CD4-positive, alpha-beta memory T cell (primary cell): ENCODE results near the gene DAZAP2. TPM values are rescaled to one million over a fixed set of nuclear protein-coding genes. Genes with fewer than 3 reads are reported as not detected.
"Not testable (repeated sequence)": the region's sequence is repeated elsewhere in the genome, so short reads cannot be mapped to it uniquely, and the experiment has no call there.

Experiments used
- CTCF ChIA-PET: fragments of 350-600 bp; sonication (Branson Sonifier 250); formaldehyde crosslinking; loops from one replicate; lab custom pipeline; 2021; ENCODE audit warnings: inconsistent platforms; ENCODE audit not compliant: partially characterized antibody; lab: Charles Lee
- POLR2A ChIA-PET: fragments of 350-600 bp; sonication (Branson Sonifier 250); formaldehyde crosslinking; loops from one replicate; lab custom pipeline; 2021; ENCODE audit not compliant: partially characterized antibody; lab: Charles Lee
- DNase-seq, 5 donors: peaks; one replicate each; pipeline versions ENCODE4 v3.0.0 to v3.0.0-alpha.2; 2020 to 2022; ENCODE audit warnings: mixed read lengths in 1 of 5
- H3K27ac ChIP-seq: one replicate; pipeline ENCODE4 v1.7.0; 2013; ENCODE audit warnings: low read depth, low read length
- H3K27me3 ChIP-seq: 2 replicates; pipeline ENCODE4 v1.7.0; 2013; ENCODE audit warnings: mild to moderate bottlenecking, low read length, moderate library complexity; ENCODE audit not compliant: insufficient read depth
- H3K36me3 ChIP-seq: 2 replicates; pipeline ENCODE4 v1.7.0; 2013; ENCODE audit warnings: mild to moderate bottlenecking, low read length, moderate library complexity; ENCODE audit not compliant: insufficient read depth
- H3K4me1 ChIP-seq: 2 replicates; pipeline ENCODE4 v1.7.0; 2013; ENCODE audit warnings: mild to moderate bottlenecking, low read length, moderate library complexity; ENCODE audit not compliant: insufficient read depth
- H3K4me3 ChIP-seq, 2 donors: one replicate each; pipeline ENCODE4 v1.7.0; 2013; ENCODE audit warnings: low read length in 2 of 2, mild to moderate bottlenecking in 1 of 2
- H3K9me3 ChIP-seq, 2 donors: one replicate each; pipeline ENCODE4 v1.7.0; 2013; ENCODE audit warnings: low read length in 2 of 2, control low read depth in 1 of 2; ENCODE audit not compliant: control insufficient read depth in 1 of 2
- H3K27ac Mint-ChIP-seq, 7 donors: one replicate each; pipeline ENCODE4 v1.8.0; 2020 to 2021; ENCODE audit warnings: mixed read lengths in 7 of 7, mild to moderate bottlenecking in 6 of 7, inconsistent platforms in 3 of 7, moderate library complexity in 3 of 7
- H3K27me3 Mint-ChIP-seq, 2 donors: one replicate each; pipeline ENCODE4 v1.8.0; 2020 to 2021; ENCODE audit warnings: mixed read lengths in 2 of 2
- H3K36me3 Mint-ChIP-seq, 2 donors: one replicate each; pipeline ENCODE4 v1.8.0; 2020 to 2021; ENCODE audit warnings: mixed read lengths in 2 of 2, inconsistent platforms in 1 of 2, mild to moderate bottlenecking in 1 of 2
- H3K4me1 Mint-ChIP-seq, 4 donors: one replicate each; pipeline ENCODE4 v1.8.0; 2020 to 2021; ENCODE audit warnings: mixed read lengths in 4 of 4, mild to moderate bottlenecking in 1 of 4
- H3K4me3 Mint-ChIP-seq, 8 donors: one replicate each; pipeline ENCODE4 v1.8.0; 2020 to 2021; ENCODE audit warnings: mixed read lengths in 8 of 8, mild to moderate bottlenecking in 7 of 8, moderate library complexity in 6 of 8, inconsistent platforms in 3 of 8
- H3K9me3 Mint-ChIP-seq, 8 donors: one replicate each; pipeline ENCODE4 v1.8.0; 2020 to 2021; ENCODE audit warnings: mixed read lengths in 8 of 8, mild to moderate bottlenecking in 5 of 8, inconsistent platforms in 3 of 8, moderate library complexity in 1 of 8
- intact Hi-C: fragments of 100-400 bp; cut with micrococcal nuclease; formaldehyde crosslinking; loops from one replicate; pipeline ENCODE4 v1.15.1; 2023
- polyA plus RNA-seq, 2 donors: library from polyadenylated mRNA; unstranded; fragments of 300-500 nt; fragmentation: Illumina TruSeq; gene quantifications; one replicate each; pipeline ENCODE4 v1.2.3, GENCODE V29; 2021
- total RNA-seq, 2 experiments: library from RNA; stranded (reverse); gene quantifications; one replicate each; pipeline ENCODE4 v1.2.3, GENCODE V29; 2021

DAZAP2 gene
- total and polyA plus RNA-seq, 4 experiments from 2014 or later: 275 to 2,333 (median 804) TPM

DNA sequence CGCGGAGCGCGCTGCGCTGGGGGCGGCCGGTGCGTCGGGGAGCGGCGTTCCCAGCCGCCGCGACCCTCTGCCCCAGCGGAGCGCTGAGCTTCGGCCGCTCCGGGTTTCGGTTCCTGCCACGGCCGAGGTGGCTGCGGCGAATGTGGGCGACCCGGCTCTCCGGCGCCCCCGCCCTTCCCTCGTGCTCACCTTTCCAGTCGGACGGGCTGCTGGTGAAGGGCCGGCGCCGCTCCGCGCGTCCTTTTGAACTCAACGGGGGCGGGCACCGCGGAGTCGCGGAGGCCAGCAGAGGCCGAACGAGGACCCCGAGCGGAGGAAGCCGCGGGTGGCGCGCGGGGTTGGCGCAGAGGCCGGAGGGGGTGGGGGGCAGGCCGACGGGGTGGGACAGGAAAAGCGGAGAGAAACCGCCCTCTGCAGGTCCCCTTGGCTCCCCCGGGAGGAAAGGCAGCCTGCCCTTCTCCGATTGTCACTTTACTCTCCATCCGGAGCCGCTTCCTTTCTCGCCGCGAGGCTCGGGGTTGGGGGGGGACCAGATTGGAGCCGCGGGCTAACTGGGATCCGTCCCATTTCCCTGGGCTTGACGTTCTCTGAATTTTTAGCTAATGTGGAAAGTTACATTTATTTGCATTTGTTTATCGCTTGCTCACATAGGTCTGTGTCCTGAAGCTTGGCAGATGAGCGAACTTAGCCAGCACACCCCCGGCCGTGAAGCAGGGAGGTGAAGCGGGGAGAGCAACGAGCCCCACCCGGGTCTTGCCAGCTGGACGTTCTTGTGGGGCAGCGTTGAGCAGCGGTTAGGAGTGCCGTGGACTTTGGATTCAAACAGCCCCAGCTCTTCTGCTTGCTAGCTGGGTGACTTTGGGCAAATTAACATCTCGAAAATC, 31.7 kb downstream of the DAZAP2 start, which contains the start of gene SMAGP:
Gene SMAGP (minus strand): TSS at position 349 of the 884 bp plus-strand sequence. CDS start 1,137 bp downstream, outside the sequence.
- Histone ChIP-seq H3K9me3 (no peaks in the 10 kb centered on the region), H3K27ac (peak within 1 kb of the TSS; percentile 2), H3K4me1 (peaks cover 20% of the 10 kb centered on the region), H3K4me3 (peak within 1 kb of the TSS; percentile 3 to 57), H3K27me3 (no peaks in the 10 kb centered on the region), H3K36me3 (no peaks in the 10 kb centered on the region)
- POLR2A ChIA-PET: interaction anchor here (0.8 to 2.7 kb wide), 19 partner anchors 8 to 505 kb away, joined by 3 to 60 read pairs (median 4); partner anchors contain the start of genes DAZAP2 and POU6F1
- peaks cover 4 to 9% of the 10 kb centered on the region in 2 donors for H3K36me3 Mint-ChIP-seq
- CTCF ChIA-PET: interaction anchor here (0.7 to 5.6 kb wide), 23 partner anchors 9 to 261 kb away, joined by 3 to 199 read pairs (median 3); partner anchors contain the start of genes DAZAP2 and POU6F1
- peak within 1 kb of the TSS; percentile 88 to 97 (median 96) for H3K4me3 Mint-ChIP-seq
- peak; percentile 36 to 51 (median 38) for DNase-seq
- H3K27me3 Mint-ChIP-seq: no peaks in the 10 kb centered on the region
- intact Hi-C loops: no loop called here
- peaks cover 19 to 38% (median 24%) of the 10 kb centered on the region in 4 donors for H3K4me1 Mint-ChIP-seq
- peak within 1 kb of the TSS; percentile 80 to 95 (median 90) for H3K27ac Mint-ChIP-seq
- no peaks in the 10 kb centered on the region for H3K9me3 Mint-ChIP-seq

DNA sequence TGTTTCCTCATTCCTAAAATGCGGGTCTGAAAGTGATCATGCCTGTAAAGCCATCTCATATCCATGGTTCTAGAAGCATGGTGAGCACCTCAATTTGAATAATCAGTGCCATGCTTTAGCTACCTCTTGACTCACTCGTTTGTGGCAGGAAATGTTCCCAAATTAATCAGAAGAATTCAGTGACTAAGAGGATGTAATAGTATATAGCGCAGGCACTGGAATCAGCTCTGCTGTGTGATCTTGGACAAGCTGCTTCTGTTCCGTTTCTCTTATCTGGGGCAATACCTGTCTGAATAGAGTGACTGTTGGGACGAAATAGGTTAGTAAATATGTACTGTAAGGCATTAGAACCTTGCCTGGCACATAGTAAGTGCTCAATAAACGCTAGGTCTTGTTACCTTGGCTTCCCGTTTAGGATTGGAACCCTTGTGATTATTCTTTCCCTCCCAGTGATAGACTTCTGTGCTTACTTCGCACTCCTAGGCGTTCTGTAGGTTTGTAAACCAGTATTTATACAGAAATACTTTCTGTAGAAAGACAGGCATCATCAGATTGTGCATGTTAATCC, 32.4 kb downstream of the DAZAP2 start:
- Mint-ChIP-seq H3K4me1 (peaks cover 16 to 33% (median 20%) of the 10 kb centered on the region in 4 donors), H3K9me3 (no peaks in the 10 kb centered on the region), H3K4me3 (peak overlapping the region; percentile 88 to 97 (median 96)), H3K27me3 (no peaks in the 10 kb centered on the region), H3K36me3 (peaks cover 0 to 7% of the 10 kb centered on the region in 2 donors), H3K27ac (peak overlapping the region in 6 of 7 donors; percentile 72 to 89 (median 88))
- Histone ChIP-seq H3K4me1 (peaks cover 17% of the 10 kb centered on the region), H3K27me3 (no peaks in the 10 kb centered on the region), H3K4me3 (peak overlapping the region; percentile 3 to 53), H3K27ac (peak overlapping the region; percentile 2), H3K36me3 (no peaks in the 10 kb centered on the region), H3K9me3 (no peaks in the 10 kb centered on the region)
- DNase-seq: no peak
- CTCF ChIA-PET: interaction anchor here (0.7 to 5.6 kb wide), 16 partner anchors 10 to 260 kb away, joined by 3 to 199 read pairs (median 3); partner anchors contain the start of genes DAZAP2 and POU6F1
- POLR2A ChIA-PET: interaction anchor here (0.8 to 2.7 kb wide), 16 partner anchors 9 to 506 kb away, joined by 3 to 60 read pairs (median 6); partner anchors contain the start of genes DAZAP2 and POU6F1
- intact Hi-C loops: no loop called here

DNA sequence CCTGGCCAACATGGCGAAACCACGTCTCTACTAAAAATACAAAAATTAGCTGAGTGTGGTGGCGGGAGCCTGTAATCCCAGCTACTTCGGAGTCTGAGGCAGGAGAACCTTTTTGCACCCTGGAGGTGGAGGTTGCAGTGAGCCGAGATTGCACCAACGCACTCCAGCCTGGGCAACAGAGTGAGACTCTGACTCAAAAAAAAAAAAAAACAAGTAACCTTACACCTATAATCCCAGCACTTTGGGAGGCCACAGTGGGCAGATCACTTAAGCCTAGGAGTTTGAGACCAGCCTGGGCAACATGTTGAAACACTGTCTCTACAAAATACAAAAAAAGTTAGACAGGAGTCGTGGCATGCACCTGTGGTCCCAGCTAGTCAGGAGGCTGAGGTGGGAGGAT, 34.2 kb downstream of the DAZAP2 start:
- H3K4me3 Mint-ChIP-seq, H3K27ac Mint-ChIP-seq, DNase-seq, H3K27ac ChIP-seq, intact Hi-C loops, H3K4me3 ChIP-seq, H3K9me3 Mint-ChIP-seq, H3K36me3 ChIP-seq, POLR2A ChIA-PET, H3K9me3 ChIP-seq, H3K27me3 Mint-ChIP-seq, H3K27me3 ChIP-seq, H3K36me3 Mint-ChIP-seq: not testable (repeated sequence)
- CTCF ChIA-PET: interaction anchor here (1.6 to 2.4 kb wide), 2 partner anchors 68 to 508 kb away, joined by 3 to 15 read pairs; no protein-coding TSS in a partner anchor
- H3K4me1 Mint-ChIP-seq: peaks cover 15 to 26% (median 19%) of the 10 kb centered on the region in 4 donors
- peaks cover 17% of the 10 kb centered on the region for H3K4me1 ChIP-seq

DNA sequence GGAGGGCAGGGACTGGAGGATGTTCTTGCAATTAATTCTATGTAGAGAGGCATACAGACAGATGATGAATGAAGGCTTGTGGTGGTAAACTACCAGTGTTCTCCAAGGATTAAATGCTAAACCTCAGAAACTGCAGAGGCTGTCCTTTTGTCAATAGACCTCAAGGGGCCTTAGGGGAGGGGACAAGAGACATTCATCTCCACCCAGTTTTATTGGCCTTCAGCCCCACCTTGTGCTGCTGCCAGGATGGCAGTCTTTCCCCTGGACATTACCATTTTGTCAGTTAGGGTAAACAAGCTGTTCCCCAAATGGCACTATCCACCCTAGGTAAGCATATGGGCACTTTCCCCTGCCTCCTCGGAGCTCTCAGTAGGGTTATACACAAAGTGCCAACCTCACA, 36.5 kb downstream of the DAZAP2 start:
- no peak overlapping the region for H3K27ac ChIP-seq
- no peak for DNase-seq
- peaks cover 0 to 6% of the 10 kb centered on the region in 2 donors for H3K36me3 Mint-ChIP-seq
- ChIA-PET POLR2A (interaction anchor here (1.3 kb wide), 1 partner anchor 65 kb away, joined by 3 read pairs; no protein-coding TSS in a partner anchor), CTCF (interaction anchor here (0.7 to 5.2 kb wide), 3 partner anchors 43 to 100 kb away, joined by 3 to 27 read pairs (median 4); no protein-coding TSS in a partner anchor)
- no peaks in the 10 kb centered on the region for H3K9me3 Mint-ChIP-seq
- no peaks in the 10 kb centered on the region for H3K27me3 Mint-ChIP-seq
- H3K27ac Mint-ChIP-seq: peak overlapping the region in 1 of 7 donors; percentile 15
- intact Hi-C loops: no loop called here
- peaks cover 7 to 12% (median 10%) of the 10 kb centered on the region in 4 donors for H3K4me1 Mint-ChIP-seq
- no peaks in the 10 kb centered on the region for H3K36me3 ChIP-seq
- no peaks in the 10 kb centered on the region for H3K9me3 ChIP-seq
- H3K4me1 ChIP-seq: peaks cover 8% of the 10 kb centered on the region
- no peak overlapping the region for H3K4me3 Mint-ChIP-seq
- H3K4me3 ChIP-seq: no peak overlapping the region
- H3K27me3 ChIP-seq: no peaks in the 10 kb centered on the region

DNA sequence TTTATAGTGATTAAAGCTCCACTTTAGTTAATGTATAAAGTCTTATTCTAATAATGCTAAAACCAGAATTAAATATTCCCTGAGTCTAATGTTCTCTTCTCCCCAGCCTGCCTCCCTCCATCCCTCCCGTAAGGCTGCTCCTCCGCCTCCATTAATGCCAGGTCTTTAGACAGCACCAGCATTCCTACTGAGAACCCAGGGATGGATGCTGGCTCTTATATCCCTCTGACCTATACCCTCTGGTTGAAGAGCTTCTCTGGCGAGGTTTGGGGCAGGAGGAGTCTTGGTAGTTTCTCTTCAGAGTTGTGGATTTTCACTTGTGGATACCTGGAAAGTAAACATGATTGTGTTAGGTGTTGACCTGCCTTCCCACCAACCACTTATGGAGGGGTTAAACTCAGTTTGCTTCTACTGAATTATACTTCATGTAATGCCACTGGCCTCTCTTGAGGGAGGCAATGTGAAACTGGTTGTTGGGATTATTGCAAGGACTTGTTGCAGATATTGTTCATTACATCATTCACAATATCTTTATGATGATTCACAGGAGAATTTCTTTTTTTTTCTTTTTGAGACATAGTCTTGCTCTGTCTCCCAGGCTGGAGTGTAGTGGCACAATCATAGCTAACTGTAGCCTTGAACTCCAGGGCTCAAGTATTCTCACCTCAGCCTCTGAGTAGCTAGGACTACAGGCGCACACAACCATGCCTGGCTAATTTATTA, 42.7 kb downstream of the DAZAP2 start:
- Histone ChIP-seq H3K27ac (no peak overlapping the region), H3K9me3 (no peaks in the 10 kb centered on the region), H3K36me3 (peaks cover 32% of the 10 kb centered on the region), H3K4me3 (no peak overlapping the region), H3K4me1 (no peaks in the 10 kb centered on the region), H3K27me3 (no peaks in the 10 kb centered on the region)
- H3K27me3 Mint-ChIP-seq: no peaks in the 10 kb centered on the region
- H3K9me3 Mint-ChIP-seq: no peaks in the 10 kb centered on the region
- POLR2A ChIA-PET: interaction anchor here (1.1 to 2.9 kb wide), 3 partner anchors 11 to 37 kb away, joined by 3 to 9 read pairs (median 3); partner anchors contain the start of gene SMAGP
- no peak overlapping the region for H3K4me3 Mint-ChIP-seq
- intact Hi-C loops: loop anchor here (5.0 kb wide), 1 partner anchor 41 kb away; the partner anchor contains the start of gene BIN2
- DNase-seq: no peak
- H3K4me1 Mint-ChIP-seq: peaks cover 0 to 6% (median under 1%) of the 10 kb centered on the region in 4 donors
- H3K36me3 Mint-ChIP-seq: peaks cover 21 to 38% of the 10 kb centered on the region in 2 donors
- CTCF ChIA-PET: interaction anchor here (1.1 kb wide), 2 partner anchors 10 to 60 kb away, joined by 3 to 4 read pairs; no protein-coding TSS in a partner anchor
- peak overlapping the region in 5 of 7 donors; percentile 15 to 68 (median 57) for H3K27ac Mint-ChIP-seq

DNA sequence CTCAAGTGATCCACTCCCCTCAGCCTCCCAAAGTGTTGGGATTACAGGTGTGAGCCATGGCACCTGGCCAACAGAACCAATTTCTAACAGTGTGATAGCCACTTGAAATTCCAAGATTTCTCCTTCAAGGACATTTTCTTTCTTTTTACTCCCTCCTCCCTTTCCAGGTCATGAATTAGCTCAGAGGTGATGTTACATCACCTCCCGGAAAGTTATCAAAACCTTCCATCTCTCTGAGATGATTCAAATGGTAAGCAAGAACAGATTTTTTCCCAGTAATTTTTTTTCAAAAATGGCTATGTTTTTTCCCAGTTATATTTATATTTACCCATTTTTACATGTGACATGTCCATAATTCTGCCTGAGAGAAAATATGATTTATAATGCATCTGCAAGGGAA, 47.2 kb downstream of the DAZAP2 start:
- Histone ChIP-seq H3K4me1 (no peaks in the 10 kb centered on the region), H3K27ac (no peak overlapping the region), H3K4me3 (no peak overlapping the region), H3K36me3 (peaks cover 57% of the 10 kb centered on the region), H3K27me3 (no peaks in the 10 kb centered on the region), H3K9me3 (no peaks in the 10 kb centered on the region)
- ChIA-PET POLR2A (interaction anchor here (0.7 to 2.7 kb wide), 3 partner anchors 33 to 55 kb away, joined by 3 to 8 read pairs (median 5); no protein-coding TSS in a partner anchor), CTCF (interaction anchor here (1.2 to 2.3 kb wide), 2 partner anchors 15 to 55 kb away, joined by 4 to 9 read pairs; no protein-coding TSS in a partner anchor)
- Mint-ChIP-seq H3K27me3 (no peaks in the 10 kb centered on the region), H3K4me3 (no peak overlapping the region), H3K9me3 (no peaks in the 10 kb centered on the region), H3K36me3 (peaks cover 35 to 57% of the 10 kb centered on the region in 2 donors), H3K4me1 (peaks cover 0 to 6% (median under 1%) of the 10 kb centered on the region in 4 donors), H3K27ac (peak overlapping the region in 5 of 7 donors; percentile 5 to 73 (median 40))
- intact Hi-C loops: no loop called here
- no peak for DNase-seq
